HG02852 (cell line): ENCODE measurements around the gene NBPF20.
A peak's percentile ranks its signal among the peaks of the same experiment; 100 is the strongest.
"Not testable (repeated sequence)": the region's sequence is repeated elsewhere in the genome, so short reads cannot be mapped to it uniquely, and the experiment has no call there.

ENCODE experiments used
- ATAC-seq: cut with Tn5 transposase; IDR thresholded peaks from one replicate; pipeline ENCODE4 v1.9.1; 2021; ENCODE audit warnings: mild to moderate bottlenecking, moderate library complexity; ENCODE audit not compliant: unreplicated experiment

Gene NBPF20

GRCh38 chr1:145425436-145426029 is at the start of gene NBPF20:
TSS of gene NBPF20 (minus strand) at chr1:145425603. CDS start at chr1:145405272, 20,331 bp downstream.
- peak; percentile 89 for ATAC-seq

GRCh38 chr1:145474837-145475368 is 49.5 kb upstream of the NBPF20 start:
- ATAC-seq = not testable (repeated sequence)

GRCh38 chr1:145472731-145473130 is 47.3 kb upstream of the NBPF20 start:
- not testable (repeated sequence) for ATAC-seq

- ATAC-seq = not testable (repeated sequence)
Observed at GRCh38 chr1:145471365-145471764, 46.0 kb upstream of the NBPF20 start.

- ATAC-seq = peak; percentile 82
Observed at GRCh38 chr1:145465405-145466144, 40.2 kb upstream of the NBPF20 start.

- peak; percentile 21 for ATAC-seq
Observed at GRCh38 chr1:145464708-145465336, 39.4 kb upstream of the NBPF20 start.

GRCh38 chr1:145464017-145464416 is 38.6 kb upstream of the NBPF20 start:
- not testable (repeated sequence) for ATAC-seq

- not testable (repeated sequence) for ATAC-seq
Observed at GRCh38 chr1:145460684-145461083, 35.3 kb upstream of the NBPF20 start.

GRCh38 chr1:145460048-145460447 is 34.6 kb upstream of the NBPF20 start:
- ATAC-seq = not testable (repeated sequence)

GRCh38 chr1:145459591-145459990 is 34.2 kb upstream of the NBPF20 start:
- not testable (repeated sequence) for ATAC-seq

- not testable (repeated sequence) for ATAC-seq
Observed at GRCh38 chr1:145459063-145459462, 33.7 kb upstream of the NBPF20 start.

GRCh38 chr1:145454824-145455177 is 29.4 kb upstream of the NBPF20 start:
- ATAC-seq = not testable (repeated sequence)

- not testable (repeated sequence) for ATAC-seq
Observed at GRCh38 chr1:145453873-145454823, 28.7 kb upstream of the NBPF20 start.

GRCh38 chr1:145452506-145452905 is 27.1 kb upstream of the NBPF20 start:
- not testable (repeated sequence) for ATAC-seq

- not testable (repeated sequence) for ATAC-seq
Observed at GRCh38 chr1:145451914-145452313, 26.5 kb upstream of the NBPF20 start.

GRCh38 chr1:145445219-145445618 is 19.8 kb upstream of the NBPF20 start:
- ATAC-seq = not testable (repeated sequence)

- not testable (repeated sequence) for ATAC-seq
Observed at GRCh38 chr1:145442340-145442739, 16.9 kb upstream of the NBPF20 start.

GRCh38 chr1:145431363-145432256 is 6.2 kb upstream of the NBPF20 start:
- not testable (repeated sequence) for ATAC-seq

GRCh38 chr1:145430830-145431229 is 5.4 kb upstream of the NBPF20 start:
- not testable (repeated sequence) for ATAC-seq
